GM13977 (cell line): ENCODE results near the gene ASIC5.

Source experiments
- DNase-seq: peaks from one replicate; pipeline ENCODE4 v3.0.0; 2012; ENCODE audit warnings: low spot score
- CTCF ChIP-seq: IDR thresholded peaks from 2 replicates; pipeline ENCODE4 v1.5.1; 2012; ENCODE audit warnings: mild to moderate bottlenecking, control low read depth; ENCODE audit not compliant: insufficient read depth; ENCODE audit errors: extremely low read depth, missing control alignments
- in situ Hi-C: fragments of 300-500 bp; cut with MboI; formaldehyde crosslinking; loops from one replicate; pipeline ENCODE4 v1.12.0; 2022; ENCODE audit warnings: low sequenced_read_pairs, low pct_unique_long_range_greater_than_20kb, mixed read lengths, inconsistent platforms; ENCODE audit not compliant: unreplicated experiment

Gene ASIC5

GRCh38 chr4:155891058-155891457 lies 25.0 kb upstream of the ASIC5 start:
- in situ Hi-C loops, result no loop called here
- no peak for DNase-seq
- no peak for TF ChIP-seq CTCF

- no peak for TF ChIP-seq CTCF
Observed at GRCh38 chr4:155889946-155890345, 23.9 kb upstream of the ASIC5 start.

DNA sequence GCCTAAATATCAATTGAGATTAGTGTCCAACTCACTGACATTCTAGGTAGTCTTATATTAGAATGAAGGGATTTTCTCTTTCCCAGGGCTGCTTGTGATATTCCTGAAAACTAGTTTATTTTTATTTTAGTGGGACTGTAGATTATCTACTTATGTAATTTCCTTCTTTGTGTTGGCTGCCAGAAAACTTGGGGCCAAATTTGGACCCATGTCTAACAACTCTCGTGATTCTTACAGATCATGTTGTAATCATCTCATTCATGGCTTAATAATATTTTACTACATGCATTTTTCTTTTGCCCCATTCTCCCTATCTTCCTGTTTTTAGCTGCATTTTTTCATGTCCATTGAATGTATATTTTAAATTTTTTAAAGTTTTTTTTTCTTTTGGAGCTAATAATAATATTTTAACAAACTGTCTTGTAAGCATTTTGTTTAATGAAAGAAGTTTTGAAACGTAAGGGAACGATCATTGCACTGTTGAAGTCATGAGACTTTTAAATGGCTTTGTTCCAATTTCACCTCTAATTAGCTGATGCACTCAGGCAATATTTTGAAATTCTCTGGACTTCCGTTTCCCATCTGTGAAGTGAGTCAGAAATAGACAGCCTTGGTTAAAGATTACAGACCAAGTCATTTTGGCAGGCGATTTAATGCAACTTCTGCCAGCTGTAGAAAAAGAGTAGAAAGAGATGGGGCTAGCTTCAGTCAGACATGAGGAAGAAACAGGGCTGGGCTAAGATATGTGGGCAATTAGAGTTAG lies 23.1 kb upstream of the ASIC5 start:
- no peak for TF ChIP-seq CTCF
- in situ Hi-C loops, result no loop called here
- no peak for DNase-seq

More at GRCh38 chr4:155889946-155890345, 23.9 kb upstream of the ASIC5 start:
- DNase-seq, result no peak
- in situ Hi-C loops, result no loop called here

DNA sequence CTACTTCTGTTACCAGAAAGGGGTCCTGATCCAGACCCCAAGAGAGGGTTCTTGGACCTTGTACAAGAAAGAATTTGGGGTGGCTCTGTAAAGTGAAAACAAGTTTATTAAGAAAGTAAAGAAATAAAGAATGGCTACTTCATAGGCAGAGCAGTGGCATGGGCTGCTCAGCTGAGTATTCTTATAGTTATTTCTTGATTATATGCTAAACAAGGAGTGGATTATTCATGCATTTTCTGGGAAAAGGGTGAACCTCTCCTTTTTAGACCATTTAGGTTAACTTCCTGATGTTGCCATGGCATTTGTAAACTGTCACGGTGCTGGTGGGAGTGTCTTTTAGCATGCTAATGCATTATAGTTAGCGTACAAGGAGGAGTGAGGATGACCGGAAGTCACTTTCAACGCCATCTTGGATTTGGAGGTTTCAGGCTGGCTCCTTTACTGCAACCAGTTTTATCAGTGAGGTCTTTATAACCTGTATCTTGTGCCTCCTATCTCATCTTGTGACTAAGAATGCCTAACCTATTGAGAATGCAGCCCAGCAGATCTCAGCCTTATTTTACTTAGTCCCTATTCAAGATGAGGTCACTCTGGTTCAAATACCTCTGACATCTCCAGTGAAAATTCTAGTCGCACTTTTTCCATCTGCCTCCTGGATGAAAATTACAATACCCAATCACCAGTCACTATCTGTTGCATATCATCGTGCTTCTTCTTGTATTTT lies 21.9 kb upstream of the ASIC5 start:
- in situ Hi-C loops, result no loop called here
- TF ChIP-seq CTCF, result no peak
- no peak for DNase-seq

DNA sequence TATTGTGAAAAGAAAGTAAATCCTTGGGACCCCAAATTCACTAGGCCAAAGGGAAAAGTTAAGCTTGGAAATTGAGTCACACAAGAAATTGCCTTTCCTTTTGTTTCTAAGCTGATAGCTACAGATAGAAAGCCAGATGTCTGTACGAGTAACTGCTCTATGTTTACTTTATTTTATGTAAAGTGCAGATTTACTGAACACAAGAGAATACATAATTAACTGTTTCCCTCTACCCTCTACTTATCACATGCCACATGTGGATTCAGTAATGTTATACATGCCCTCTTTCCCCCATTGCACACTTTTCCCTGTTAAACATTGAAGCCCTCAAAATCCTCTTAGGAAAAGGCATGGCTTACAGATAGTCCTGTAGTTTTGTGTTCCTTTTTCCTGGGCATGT lies 21.0 kb upstream of the ASIC5 start:
- no peak for DNase-seq
- no peak for TF ChIP-seq CTCF
- in situ Hi-C loops, result no loop called here

DNA sequence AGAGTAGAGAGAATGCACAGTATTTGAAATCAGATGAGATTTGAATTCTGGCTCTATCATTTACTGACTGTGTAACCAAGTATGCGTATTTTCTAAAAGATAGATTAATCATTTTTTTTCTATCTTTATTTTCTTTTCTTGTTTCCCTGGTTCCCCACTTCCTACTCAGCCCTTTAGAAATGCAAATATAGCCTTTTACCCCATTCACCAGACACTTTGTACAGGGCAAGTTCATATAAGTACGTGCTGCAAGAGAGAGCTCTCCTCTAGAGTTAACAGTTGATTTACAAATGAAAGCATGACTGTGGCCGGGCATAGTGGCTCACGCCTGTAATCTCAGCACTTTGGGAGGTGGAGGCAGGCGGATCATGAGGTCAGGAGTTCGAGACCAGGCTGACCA lies 19.6 kb upstream of the ASIC5 start:
- in situ Hi-C loops, result no loop called here
- DNase-seq, result no peak
- no peak for TF ChIP-seq CTCF
